ENCODE measurements around the gene IFNA17.

DNA sequence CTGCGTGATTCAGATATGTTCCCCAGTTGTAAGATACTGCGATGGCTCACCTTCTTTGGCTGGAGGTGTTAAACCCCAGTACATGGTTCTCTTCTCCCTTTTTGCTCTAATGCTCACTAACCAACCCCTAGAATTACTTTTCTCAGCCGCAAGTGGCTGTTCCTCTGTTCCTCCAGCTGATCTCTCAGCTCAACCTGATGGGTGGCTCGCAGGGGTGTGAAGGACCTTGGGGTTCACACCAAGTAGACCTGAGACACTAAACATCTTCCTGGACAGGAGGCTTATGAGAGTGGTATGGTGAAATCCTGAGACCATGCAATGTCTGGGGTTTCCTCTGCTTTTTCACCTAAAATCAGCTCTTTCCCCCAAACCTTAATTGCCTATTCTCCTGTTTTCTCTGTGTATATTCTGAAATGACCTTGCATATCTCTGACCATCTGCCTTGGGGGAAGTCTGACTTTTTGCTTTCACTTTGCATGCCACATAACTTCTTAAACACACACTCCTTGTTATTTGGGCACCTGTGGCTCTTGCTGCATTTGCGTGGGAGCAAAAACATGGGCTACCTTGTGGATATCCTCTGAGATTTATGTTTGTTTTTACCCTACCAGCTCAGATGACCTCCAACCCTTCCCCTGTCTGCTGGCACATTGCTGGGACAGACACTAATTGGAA is 27.7 kb upstream of the IFNA17 start:
- TF ChIP-seq, protein P1, sequence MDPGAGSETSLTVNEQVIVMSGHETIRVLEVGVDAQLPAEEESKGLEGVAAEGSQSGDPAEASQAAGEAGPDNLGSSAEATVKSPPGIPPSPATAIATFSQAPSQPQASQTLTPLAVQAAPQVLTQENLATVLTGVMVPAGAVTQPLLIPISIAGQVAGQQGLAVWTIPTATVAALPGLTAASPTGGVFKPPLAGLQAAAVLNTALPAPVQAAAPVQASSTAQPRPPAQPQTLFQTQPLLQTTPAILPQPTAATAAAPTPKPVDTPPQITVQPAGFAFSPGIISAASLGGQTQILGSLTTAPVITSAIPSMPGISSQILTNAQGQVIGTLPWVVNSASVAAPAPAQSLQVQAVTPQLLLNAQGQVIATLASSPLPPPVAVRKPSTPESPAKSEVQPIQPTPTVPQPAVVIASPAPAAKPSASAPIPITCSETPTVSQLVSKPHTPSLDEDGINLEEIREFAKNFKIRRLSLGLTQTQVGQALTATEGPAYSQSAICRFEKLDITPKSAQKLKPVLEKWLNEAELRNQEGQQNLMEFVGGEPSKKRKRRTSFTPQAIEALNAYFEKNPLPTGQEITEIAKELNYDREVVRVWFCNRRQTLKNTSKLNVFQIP (CRISPR knock-in tag; IDR thresholded peaks at IDR 0.05; ENCODE audit: borderline replicate concordance, low read depth), result no peak
- TF ChIP-seq, protein P2, sequence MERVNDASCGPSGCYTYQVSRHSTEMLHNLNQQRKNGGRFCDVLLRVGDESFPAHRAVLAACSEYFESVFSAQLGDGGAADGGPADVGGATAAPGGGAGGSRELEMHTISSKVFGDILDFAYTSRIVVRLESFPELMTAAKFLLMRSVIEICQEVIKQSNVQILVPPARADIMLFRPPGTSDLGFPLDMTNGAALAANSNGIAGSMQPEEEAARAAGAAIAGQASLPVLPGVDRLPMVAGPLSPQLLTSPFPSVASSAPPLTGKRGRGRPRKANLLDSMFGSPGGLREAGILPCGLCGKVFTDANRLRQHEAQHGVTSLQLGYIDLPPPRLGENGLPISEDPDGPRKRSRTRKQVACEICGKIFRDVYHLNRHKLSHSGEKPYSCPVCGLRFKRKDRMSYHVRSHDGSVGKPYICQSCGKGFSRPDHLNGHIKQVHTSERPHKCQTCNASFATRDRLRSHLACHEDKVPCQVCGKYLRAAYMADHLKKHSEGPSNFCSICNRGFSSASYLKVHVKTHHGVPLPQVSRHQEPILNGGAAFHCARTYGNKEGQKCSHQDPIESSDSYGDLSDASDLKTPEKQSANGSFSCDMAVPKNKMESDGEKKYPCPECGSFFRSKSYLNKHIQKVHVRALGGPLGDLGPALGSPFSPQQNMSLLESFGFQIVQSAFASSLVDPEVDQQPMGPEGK (CRISPR knock-in tag; IDR thresholded peaks at IDR 0.05; ENCODE audit: borderline replicate concordance), result no peak
- TF ChIP-seq, protein P3, sequence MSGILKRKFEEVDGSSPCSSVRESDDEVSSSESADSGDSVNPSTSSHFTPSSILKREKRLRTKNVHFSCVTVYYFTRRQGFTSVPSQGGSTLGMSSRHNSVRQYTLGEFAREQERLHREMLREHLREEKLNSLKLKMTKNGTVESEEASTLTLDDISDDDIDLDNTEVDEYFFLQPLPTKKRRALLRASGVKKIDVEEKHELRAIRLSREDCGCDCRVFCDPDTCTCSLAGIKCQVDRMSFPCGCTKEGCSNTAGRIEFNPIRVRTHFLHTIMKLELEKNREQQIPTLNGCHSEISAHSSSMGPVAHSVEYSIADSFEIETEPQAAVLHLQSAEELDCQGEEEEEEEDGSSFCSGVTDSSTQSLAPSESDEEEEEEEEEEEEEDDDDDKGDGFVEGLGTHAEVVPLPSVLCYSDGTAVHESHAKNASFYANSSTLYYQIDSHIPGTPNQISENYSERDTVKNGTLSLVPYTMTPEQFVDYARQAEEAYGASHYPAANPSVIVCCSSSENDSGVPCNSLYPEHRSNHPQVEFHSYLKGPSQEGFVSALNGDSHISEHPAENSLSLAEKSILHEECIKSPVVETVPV (CRISPR knock-in tag; IDR thresholded peaks at IDR 0.05), result no peak
- TF ChIP-seq PPARA (CRISPR knock-in tag; IDR thresholded peaks at IDR 0.05; ENCODE audit: borderline replicate concordance) (no peak), ZNF8 (CRISPR knock-in tag; IDR thresholded peaks at IDR 0.05) (no peak)

All from SK-N-SH treated with all-trans-retinoic acid at 6 μM for 48 hours (cell line).